Measurements from ENCODE around the gene LINS1. TPM values are rescaled to one million over a fixed set of nuclear protein-coding genes. Genes with fewer than 3 reads are reported as not detected.

Gene LINS1
- total and polyA plus RNA-seq, 2 of the 8 experiments (the other 6 are each of a cell fraction or from before 2014, with no cell fraction given): 4.2 to 8.1 TPM

GRCh38 chr15:100601617-100602063 lies 344 bp downstream of the LINS1 start (continued):
- TF ChIP-seq RFX5 (IDR thresholded peaks at IDR 0.05; ENCODE audit: borderline replicate concordance, low read depth, low read length): no peak
- peak; percentile 28 to 67; a peak in 1 of 4 replicates for TF ChIP-seq HDAC2 (IDR thresholded peaks at IDR 0.05; ENCODE audit: borderline replicate concordance in 1 of 2, low read depth in 2 of 2, low read length in 2 of 2)
- peak; percentile 44; the same call in 1 of the 2 replicates for TF ChIP-seq PHF8 (conservative IDR thresholded peaks at IDR 0.05; ENCODE audit: low read depth, low read length)
- TF ChIP-seq POLR2AphosphoS5 (IDR thresholded peaks at IDR 0.05; ENCODE audit: low read depth, low read length): no peak
- no peak for TF ChIP-seq CREB1 (IDR thresholded peaks at IDR 0.05)
- no peak for TF ChIP-seq TBP (IDR thresholded peaks at IDR 0.05; ENCODE audit: low read depth, low read length)
- no peak for TF ChIP-seq TAF7 (optimal IDR thresholded peaks at IDR 0.05; ENCODE audit: borderline replicate concordance, low read depth, low read length)
- TF ChIP-seq EGR1 (IDR thresholded peaks at IDR 0.05; ENCODE audit: borderline replicate concordance, low read depth, low read length): no peak
- TF ChIP-seq SUZ12 (IDR thresholded peaks at IDR 0.05; ENCODE audit: low read length): no peak
- no peak for TF ChIP-seq CHD1 (IDR thresholded peaks at IDR 0.05; ENCODE audit: low read depth, low read length)
- peak; percentile 98 for TF ChIP-seq SAP30 (IDR thresholded peaks at IDR 0.05; ENCODE audit: insufficient read depth, insufficient replicate concordance, low read length)
- TF ChIP-seq, protein P1, sequence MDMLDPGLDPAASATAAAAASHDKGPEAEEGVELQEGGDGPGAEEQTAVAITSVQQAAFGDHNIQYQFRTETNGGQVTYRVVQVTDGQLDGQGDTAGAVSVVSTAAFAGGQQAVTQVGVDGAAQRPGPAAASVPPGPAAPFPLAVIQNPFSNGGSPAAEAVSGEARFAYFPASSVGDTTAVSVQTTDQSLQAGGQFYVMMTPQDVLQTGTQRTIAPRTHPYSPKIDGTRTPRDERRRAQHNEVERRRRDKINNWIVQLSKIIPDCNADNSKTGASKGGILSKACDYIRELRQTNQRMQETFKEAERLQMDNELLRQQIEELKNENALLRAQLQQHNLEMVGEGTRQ (IDR thresholded peaks at IDR 0.05; ENCODE audit: low read length): no peak

Measured in H1 (cell line).